ENCODE data around the gene INTS11.
"Not testable (repeated sequence)": the region's sequence is repeated elsewhere in the genome, so short reads cannot be mapped to it uniquely, and the experiment has no call there.

Gene INTS11

DNA sequence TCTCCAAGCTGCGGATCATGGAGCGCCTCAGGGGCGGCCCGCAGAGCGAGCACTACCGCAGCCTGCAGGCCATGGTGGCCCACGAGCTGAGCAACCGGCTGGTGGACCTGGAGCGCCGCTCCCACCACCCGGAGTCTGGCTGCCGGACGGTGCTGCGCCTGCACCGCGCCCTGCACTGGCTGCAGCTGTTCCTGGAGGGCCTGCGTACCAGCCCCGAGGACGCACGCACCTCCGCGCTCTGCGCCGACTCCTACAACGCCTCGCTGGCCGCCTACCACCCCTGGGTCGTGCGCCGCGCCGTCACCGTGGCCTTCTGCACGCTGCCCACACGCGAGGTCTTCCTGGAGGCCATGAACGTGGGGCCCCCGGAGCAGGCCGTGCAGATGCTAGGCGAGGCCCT lies 2.8 kb upstream of the INTS11 start:
- no peak for DNase-seq

- DNase-seq: no peak
Observed at GRCh38 chr1:1326075-1326605, 1.7 kb upstream of the INTS11 start.

- DNase-seq: no peak
Observed at GRCh38 chr1:1325288-1326074, 1.0 kb upstream of the INTS11 start.

- DNase-seq: no peak
Observed at GRCh38 chr1:1324084-1324523, 356 bp downstream of the INTS11 start.

- DNase-seq: no peak
Observed at GRCh38 chr1:1322952-1323351, 1.5 kb downstream of the INTS11 start.

GRCh38 chr1:1322418-1322817 lies 2.0 kb downstream of the INTS11 start:
- no peak for DNase-seq

- no peak for DNase-seq
Observed at GRCh38 chr1:1321477-1321876, 3.0 kb downstream of the INTS11 start.

DNA sequence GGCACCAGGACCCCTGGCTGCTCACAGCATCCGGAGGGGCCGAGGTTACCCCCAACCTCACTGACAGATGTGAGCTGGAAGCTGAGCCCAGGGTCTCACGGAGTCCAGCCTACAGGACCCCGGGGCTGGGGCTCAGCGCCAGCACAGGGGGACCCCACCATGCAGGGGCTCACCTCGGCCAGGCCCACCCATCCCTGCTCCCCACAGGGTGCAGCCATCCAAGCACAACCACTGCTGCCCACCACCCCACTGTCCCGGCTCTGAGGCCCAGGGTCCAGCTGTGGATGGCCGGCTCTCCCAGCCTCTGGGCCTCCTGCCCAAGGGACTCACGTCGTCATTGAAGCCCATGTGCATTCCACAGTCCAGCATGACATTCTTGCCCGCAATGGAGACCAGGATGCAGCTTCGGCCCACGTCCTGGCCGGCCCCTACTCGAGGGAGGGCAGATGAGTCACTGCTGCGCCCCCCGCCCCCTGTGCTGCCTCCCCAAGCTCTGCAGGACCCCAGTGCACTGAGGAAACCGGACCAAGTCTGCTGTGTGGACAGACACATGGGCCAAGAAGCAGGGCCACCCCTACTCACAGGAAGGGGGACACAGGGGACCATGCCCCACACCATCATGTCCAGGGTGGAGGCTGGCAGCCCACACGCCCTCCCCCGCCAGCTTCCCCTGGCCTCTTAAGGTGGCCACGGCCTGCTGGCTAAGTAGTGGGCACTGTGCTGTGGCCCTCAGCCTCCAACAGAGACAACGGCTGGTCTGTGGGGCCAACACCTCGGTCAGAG lies 3.6 kb downstream of the INTS11 start:
- no peak for DNase-seq

DNA sequence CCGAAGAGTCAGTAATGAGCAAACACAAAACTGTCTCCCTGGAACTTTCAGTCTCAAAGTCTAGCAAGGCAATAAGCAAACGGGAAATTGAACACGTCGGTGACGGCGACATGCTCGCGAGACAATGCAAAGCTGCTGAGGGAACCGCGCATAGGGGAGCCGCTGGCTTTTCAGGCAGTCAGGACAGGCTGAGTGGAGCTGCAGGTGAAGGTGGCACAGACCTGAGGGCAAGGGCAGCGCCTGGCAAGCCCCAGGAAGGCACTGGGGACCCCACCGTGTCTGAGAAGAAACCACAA lies 4.9 kb downstream of the INTS11 start:
- DNase-seq: no peak

GRCh38 chr1:1318777-1319645 lies 5.4 kb downstream of the INTS11 start:
- no peak for DNase-seq

DNA sequence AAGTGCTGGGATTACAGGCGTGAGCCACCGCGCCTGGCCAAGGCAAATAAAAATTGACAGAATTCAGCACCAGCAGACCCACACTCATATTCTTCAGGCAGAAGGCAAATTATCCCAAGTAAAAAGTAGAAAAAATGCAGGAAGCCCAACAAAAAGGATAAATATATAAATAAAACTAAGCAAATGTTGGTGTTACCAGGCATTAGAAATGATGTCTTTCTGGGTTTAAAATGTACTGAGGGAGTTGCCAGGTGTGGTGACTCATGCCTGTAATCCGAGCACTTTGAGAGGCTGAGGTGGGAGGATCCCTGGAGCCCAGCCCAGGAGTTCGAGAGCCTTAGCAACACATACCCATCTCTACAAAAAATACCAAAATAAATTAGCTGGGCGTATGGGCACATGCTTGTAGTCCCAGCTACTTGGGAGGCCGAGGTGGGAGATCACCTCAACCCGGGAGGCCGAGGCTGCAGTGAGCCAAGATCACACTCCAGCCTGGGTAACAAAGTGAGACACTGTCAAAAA lies 6.3 kb downstream of the INTS11 start:
- DNase-seq: peak; percentile 91

DNA sequence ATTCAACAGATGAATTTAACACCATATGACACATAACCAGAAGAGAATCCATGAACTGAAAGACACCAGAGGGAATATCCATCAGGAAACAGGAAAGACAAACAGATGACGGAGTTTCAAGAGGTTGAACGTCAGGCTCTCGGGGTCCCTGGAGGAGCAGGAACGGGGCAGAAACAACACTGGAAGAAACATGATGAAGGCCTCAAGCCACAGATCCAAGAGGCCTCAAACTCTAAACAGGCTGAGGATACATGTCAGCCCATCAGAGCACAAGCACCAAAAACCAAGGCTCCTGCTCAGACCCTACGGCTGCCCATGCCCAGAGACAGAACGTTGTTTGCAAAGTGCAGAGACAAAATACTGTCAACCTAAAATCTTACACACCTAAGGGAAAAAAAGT lies 7.0 kb downstream of the INTS11 start:
- no peak for DNase-seq

DNA sequence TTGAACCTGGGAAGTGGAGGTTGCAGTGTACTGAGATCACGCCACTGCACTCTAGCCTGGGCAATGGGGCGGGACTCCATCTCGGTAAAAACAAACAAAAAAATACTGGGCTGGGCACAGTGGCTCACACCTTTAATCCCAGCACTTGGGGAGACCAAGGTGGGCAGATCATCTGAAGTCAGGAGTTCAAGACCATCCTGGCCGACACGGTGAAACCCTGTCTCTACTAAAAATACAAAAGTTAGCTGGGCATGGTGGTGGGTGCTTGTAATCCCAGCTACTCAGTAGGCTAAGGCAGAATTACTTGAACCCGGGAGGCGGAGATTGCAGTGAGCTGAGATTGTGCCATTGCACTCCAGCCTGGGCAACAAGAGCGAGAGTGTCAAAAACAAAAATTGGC lies 8.3 kb downstream of the INTS11 start:
- not testable (repeated sequence) for DNase-seq

GRCh38 chr1:1315435-1315954 lies 9.0 kb downstream of the INTS11 start:
- no peak for DNase-seq

DNA sequence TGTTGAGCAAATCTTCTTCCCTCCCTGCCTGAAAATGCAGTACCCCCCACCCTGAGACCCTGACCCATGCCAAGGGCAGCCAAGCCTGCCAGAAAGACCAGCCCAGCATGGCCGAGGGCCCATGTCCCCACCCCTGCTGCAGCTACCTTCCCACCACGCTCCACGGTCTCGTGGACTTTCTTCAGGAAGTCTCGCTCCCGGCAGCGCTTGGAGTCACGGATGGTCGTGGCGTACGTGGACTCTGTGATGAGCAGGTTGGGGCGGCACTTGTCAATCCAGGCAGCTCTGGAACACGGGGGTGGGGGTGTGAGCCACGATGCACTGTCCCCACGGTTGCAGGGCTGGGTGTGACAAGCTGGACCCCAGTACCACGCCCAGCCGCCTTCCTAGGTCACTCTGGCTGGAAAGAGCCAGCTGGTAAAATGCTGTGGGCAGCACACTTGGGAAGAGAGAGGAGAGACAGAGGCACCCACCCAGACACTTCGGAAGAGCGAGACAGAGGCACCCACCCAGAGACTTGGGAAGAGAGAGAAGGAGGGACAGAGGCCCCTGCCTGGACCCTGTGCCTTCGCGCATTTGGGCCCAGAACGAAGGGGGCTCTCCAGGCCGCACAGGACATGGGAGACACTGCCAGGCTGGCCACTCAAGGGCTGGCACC lies 9.7 kb downstream of the INTS11 start:
- DNase-seq: no peak

DNA sequence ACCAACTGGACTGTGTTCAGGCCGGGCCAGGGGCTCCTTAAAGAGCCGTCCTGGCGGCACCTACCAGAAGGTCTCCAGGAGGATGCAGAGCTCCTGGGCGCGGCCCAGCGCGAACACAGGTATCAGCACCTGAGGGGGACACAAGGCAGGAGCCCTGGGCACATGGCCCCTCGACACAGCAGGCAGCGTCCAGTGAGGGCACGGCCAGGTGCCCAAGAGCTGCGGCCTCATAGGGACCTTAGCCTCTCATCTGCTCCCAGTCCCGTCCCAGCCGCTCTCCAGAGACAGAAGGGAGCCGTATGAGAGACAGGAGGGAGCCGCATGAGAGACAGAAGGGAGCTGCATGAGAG lies 10.2 kb downstream of the INTS11 start:
- DNase-seq: no peak

DNA sequence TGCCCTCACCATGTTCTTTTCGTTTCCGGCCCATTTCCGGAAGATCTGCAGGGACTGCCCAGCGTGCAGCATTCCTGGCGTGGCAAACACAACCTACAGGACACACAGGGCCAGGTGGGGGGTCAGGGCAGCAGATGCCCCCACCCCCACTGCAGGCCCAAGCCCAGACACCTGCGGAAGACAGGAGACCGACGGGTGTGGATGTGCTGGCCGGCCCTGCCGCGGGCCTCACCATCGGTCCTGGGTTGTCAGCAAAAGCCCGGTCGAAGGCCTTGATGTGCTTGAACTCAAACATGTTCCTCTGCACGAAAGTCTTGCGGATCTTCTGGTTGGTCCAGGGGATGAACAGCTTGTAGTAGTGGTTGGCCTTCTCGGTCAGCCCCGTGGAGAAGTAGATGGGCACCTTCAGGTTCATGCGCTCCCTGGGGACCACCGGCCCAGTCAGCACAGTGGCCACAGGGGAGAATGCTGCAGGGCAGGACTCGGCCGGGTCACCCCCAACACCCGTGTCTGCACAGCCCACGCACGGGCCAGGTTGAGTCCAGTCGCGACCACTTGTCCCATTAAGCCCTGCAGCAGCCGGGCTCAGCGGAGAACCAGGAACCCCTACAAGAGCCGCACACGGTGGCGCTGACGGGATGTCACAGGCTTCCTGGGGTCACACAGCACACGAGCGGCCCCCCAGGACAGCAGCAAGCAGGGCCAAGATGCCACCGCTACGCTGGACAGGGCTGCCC lies 10.8 kb downstream of the INTS11 start:
- no peak for DNase-seq

DNA sequence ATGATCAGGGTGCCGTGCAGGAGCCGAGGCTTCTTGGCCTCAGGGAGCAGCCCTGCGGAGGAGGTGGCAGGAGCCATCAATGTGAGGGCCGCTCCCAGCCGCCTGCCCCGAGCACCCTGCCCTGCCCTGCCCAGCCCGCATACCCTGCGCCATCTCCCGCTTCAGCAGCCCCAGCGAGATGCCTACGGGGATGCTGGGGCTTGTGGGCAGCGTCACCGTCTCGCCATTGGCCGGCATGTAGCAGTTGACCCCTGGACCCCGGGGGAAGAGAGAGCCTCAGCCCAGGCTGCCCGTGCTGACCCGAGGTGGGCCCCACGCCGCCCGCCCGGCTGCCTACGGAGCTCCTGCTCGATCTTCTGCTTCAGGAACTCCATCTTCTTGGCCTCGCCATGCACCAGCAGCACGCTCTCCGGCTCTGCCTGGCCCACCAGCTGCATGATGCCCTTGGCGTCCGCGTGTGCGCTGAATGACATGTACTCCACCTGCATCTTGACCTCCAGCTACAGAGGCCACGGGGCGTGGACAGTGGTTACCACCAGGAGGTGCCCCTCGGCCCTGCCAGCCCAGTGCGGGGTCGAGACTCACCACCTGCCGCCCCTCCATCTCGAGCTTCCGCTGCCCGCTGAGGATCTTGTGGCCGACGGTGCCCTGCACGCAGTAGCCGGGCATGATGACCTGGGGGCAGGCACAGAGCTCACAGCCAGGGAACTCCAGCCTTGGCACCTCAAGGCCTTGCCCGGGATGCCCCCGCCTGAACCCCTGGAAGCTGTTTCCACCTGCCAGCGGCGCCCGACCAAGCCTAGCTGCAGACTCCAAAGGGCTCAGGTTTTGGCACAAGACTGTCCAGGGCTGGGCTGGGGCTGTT lies 11.8 kb downstream of the INTS11 start:
- no peak for DNase-seq

GRCh38 chr1:1311107-1312104 lies 13.1 kb downstream of the INTS11 start:
- no peak for DNase-seq
